PC-9 (cell line): Measurements from ENCODE around the gene VSIG10L.

Experiments
- CTCF ChIP-seq: fragments of 200-600 bp; sonication (generic); conservative IDR thresholded peaks from 2 replicates; pipeline ENCODE4 v1.6.1; 2017; ENCODE audit warnings: mixed run types, antibody characterized with exemption, mild to moderate bottlenecking, moderate library complexity
- EZH2 ChIP-seq: fragments of 200-600 bp; sonication (generic); IDR thresholded peaks from 2 replicates; pipeline ENCODE4 v1.8.0; 2017; ENCODE audit warnings: antibody characterized with exemption, low read depth

DNA sequence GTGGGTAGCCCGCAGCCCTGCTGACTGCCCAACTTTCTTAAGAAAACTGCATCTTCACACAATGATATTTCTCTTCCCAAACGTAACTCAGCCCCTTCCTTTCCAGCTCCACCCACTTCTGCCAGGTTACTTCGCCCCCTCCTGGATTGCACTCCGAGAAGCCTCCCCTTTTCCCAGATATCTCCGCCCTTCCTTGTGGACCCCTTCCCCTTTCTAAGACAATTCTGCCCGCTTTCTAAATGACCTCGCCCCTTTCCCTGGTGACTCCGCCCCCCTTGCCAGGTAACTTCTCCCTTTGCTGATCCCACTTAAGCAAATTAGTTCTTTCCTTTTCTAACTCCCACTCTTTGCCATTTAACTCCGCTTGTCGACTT lies 2.6 kb downstream of the VSIG10L start:
- TF ChIP-seq CTCF = no peak
- TF ChIP-seq EZH2 = no peak
